Skeletal muscle tissue (tissue), 4 donors: ENCODE measurements around the gene SERPINB2. TPM values are rescaled to one million over a fixed set of nuclear protein-coding genes. Genes with fewer than 3 reads are reported as not detected.

Experiments
- H3K27ac ChIP-seq: one replicate; pipeline ENCODE4 v1.7.0; 2013; ENCODE audit warnings: mild to moderate bottlenecking, low read depth, low read length, inconsistent platforms
- H3K27me3 ChIP-seq, 3 donors: one replicate each; pipeline ENCODE4 v1.7.0; 2013; ENCODE audit warnings: low read length in 3 of 3; ENCODE audit not compliant: control insufficient read depth in 3 of 3, insufficient read depth in 3 of 3
- H3K36me3 ChIP-seq, 3 donors: one replicate each; pipeline ENCODE4 v1.7.0; 2013; ENCODE audit warnings: low read length in 3 of 3; ENCODE audit not compliant: control insufficient read depth in 3 of 3, insufficient read depth in 3 of 3
- H3K4me1 ChIP-seq, 3 donors: one replicate each; pipeline ENCODE4 v1.7.0; 2013; ENCODE audit warnings: low read length in 3 of 3, mild to moderate bottlenecking in 3 of 3; ENCODE audit not compliant: control insufficient read depth in 3 of 3, insufficient read depth in 3 of 3
- H3K4me3 ChIP-seq, 3 donors: one replicate each; pipeline ENCODE4 v1.7.0; 2013; ENCODE audit warnings: low read length in 3 of 3
- H3K9ac ChIP-seq, 3 donors: one replicate each; pipeline ENCODE4 v1.7.0; 2013; ENCODE audit warnings: low read length in 3 of 3, mild to moderate bottlenecking in 3 of 3, moderate library complexity in 2 of 3, low read depth in 1 of 3
- H3K9me3 ChIP-seq, 3 donors: one replicate each; pipeline ENCODE4 v1.7.0; 2013; ENCODE audit warnings: low read length in 3 of 3; ENCODE audit not compliant: control insufficient read depth in 3 of 3
- total RNA-seq: library from RNA; depleted of rRNA; stranded (reverse); fragments of >200 nt; gene quantifications from one replicate; pipeline ENCODE4 v1.2.3, GENCODE V29; 2014
- donor health status: Osteomylitis.

The SERPINB2 gene
- total RNA-seq, 1 donor from 2014 or later = not detected

DNA sequence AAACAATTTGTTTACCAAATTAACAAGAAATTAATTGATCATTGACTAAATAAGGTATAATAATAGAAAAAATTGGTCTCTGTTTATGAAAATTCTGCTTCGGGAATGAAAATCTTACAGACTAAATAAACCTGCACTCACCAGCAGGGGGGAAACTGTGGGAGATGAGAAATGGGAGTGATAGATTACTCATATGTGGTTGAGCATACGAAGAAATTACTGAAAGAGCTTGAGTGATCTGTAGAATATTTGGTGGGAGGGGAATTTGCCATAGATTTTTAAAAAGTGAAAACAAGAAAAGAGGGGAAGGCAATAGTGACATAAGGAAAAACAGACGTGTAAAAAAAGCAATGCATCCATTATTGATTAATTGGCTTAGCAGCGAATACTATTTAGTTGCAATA is 63.8 kb downstream of the SERPINB2 start:
- Histone ChIP-seq H3K27me3 (peaks cover 6 to 7% (median 7%) of the 10 kb centered on the region in 3 donors), H3K4me3 (no peak overlapping the region), H3K27ac (no peak overlapping the region), H3K36me3 (no peaks in the 10 kb centered on the region), H3K4me1 (peaks cover 0 to 4% (median 3%) of the 10 kb centered on the region in 3 donors), H3K9ac (no peak overlapping the region), H3K9me3 (no peaks in the 10 kb centered on the region)

Other genes starting within 250 kb of the SERPINB2 start
- gene SERPINB4, start 243.4 kb upstream of the SERPINB2 start, total RNA-seq = not detected
- gene SERPINB3, start 225.8 kb upstream of the SERPINB2 start, total RNA-seq = not detected
- gene SERPINB11, start 184.7 kb upstream of the SERPINB2 start, total RNA-seq = not detected
- not detected for gene SERPINB7, start 112.3 kb upstream of the SERPINB2 start, total RNA-seq
- gene SERPINB10, start 20.3 kb downstream of the SERPINB2 start, total RNA-seq = 1.0 TPM
- gene HMSD, start 61.6 kb downstream of the SERPINB2 start, total RNA-seq = not detected
- gene SERPINB8, start 82.4 kb downstream of the SERPINB2 start, total RNA-seq = 1.0 TPM